ENCODE measurements around the gene CDR2.

Gene CDR2

DNA sequence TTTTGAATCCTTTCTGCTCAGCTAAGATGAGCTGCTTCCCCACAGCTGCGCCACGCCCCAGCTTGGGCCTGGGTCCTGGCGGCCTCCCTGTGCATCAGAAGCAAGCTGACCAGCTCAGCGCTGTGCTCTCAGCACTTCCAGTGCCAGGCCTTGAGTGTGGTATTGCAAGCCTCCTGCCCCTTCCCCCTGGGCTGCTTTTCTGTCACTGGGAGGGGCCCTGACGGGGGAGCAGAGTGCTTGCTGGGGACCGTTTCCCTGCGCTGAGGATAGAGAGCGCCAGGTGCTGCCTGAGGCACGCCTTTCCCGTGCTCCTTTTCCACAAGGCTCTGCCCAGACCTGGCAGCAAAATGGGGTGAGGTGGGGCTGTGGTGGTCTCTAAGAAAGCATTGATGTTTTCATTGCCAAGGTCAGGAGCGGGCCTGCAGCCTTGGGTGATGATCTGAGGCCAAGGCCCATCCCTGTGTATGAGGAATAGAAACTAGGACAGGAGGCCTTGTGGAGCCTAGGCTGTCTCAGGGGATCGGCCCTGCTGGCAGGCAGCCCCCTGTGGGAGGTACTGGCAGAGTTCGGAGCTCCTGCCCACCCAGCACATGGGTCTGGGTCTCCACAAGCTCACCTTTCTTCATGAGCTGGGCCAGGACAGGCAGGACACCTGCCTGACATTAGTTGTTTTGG is 47.5 kb downstream of the CDR2 start:
- no peak for DNase-seq (ENCODE audit: low read depth, low spot score)
- in situ Hi-C loops (cut with HindIII; ENCODE audit: low sequenced_read_pairs), result no loop called here
- TF ChIP-seq, protein P1, sequence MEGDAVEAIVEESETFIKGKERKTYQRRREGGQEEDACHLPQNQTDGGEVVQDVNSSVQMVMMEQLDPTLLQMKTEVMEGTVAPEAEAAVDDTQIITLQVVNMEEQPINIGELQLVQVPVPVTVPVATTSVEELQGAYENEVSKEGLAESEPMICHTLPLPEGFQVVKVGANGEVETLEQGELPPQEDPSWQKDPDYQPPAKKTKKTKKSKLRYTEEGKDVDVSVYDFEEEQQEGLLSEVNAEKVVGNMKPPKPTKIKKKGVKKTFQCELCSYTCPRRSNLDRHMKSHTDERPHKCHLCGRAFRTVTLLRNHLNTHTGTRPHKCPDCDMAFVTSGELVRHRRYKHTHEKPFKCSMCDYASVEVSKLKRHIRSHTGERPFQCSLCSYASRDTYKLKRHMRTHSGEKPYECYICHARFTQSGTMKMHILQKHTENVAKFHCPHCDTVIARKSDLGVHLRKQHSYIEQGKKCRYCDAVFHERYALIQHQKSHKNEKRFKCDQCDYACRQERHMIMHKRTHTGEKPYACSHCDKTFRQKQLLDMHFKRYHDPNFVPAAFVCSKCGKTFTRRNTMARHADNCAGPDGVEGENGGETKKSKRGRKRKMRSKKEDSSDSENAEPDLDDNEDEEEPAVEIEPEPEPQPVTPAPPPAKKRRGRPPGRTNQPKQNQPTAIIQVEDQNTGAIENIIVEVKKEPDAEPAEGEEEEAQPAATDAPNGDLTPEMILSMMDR (IDR thresholded peaks at IDR 0.05; ENCODE audit: low read depth, low read length), result no peak
- H3K4me3 ChIP-seq (ENCODE audit: low read depth, low read length), result no peak overlapping the region

DNA sequence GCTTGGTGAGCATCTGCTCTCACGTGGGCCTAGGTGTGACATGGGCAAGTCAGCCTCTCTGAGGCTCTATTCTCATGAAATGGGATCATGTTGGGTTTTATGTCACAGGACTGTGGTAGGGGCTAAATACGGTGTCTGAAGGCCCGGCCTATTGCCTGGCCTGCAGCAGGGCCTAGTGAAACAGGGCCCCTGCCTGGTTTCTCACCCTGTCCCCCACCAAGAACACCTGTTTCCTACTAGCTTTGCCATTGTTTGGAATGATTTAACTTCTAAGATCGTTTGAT is 48.1 kb downstream of the CDR2 start:
- H3K4me3 ChIP-seq (ENCODE audit: low read depth, low read length), result no peak overlapping the region
- DNase-seq (ENCODE audit: low read depth, low spot score), result no peak
- in situ Hi-C loops (cut with HindIII; ENCODE audit: low sequenced_read_pairs), result no loop called here
- TF ChIP-seq, protein P1 (IDR thresholded peaks at IDR 0.05; ENCODE audit: low read depth, low read length), result no peak

DNA sequence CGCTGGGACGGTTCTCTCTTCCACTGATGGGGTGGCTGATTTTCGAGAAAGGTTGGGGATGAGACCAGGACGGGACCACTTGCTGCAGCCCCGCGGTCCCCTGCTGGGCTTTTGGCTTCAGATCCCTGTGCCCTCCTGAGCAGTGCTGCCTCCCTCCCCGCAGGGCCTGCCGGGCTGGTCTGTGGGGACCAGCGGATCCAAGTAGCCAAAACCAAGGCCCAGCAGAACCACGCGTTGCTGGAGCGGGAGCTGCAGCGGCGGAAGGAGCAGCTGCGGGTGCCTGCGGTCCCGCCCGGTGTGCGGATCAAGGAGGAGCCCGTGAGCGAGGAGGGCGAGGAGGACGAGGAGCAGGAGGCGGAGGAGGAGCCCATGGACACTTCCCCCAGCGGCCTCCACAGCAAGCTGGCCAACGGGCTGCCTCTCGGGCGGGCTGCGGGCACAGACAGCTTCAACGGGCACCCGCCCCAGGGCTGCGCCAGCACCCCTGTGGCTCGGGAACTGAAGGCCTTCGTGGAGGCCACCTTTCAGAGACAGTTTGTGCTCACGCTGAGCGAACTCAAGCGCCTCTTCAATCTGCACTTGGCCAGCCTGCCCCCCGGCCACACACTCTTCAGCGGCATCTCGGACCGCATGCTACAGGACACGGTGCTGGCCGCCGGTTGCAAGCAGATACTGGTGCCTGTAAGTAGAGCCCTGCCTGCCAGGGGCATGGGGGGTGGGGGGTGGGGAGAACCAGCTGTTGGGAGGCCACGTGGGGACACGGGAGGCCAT is 48.6 kb downstream of the CDR2 start:
- no peak overlapping the region for H3K4me3 ChIP-seq (ENCODE audit: low read depth, low read length)
- TF ChIP-seq, protein P1 (IDR thresholded peaks at IDR 0.05; ENCODE audit: low read depth, low read length), result no peak
- in situ Hi-C loops (cut with HindIII; ENCODE audit: low sequenced_read_pairs), result no loop called here
- no peak for DNase-seq (ENCODE audit: low read depth, low spot score)

DNA sequence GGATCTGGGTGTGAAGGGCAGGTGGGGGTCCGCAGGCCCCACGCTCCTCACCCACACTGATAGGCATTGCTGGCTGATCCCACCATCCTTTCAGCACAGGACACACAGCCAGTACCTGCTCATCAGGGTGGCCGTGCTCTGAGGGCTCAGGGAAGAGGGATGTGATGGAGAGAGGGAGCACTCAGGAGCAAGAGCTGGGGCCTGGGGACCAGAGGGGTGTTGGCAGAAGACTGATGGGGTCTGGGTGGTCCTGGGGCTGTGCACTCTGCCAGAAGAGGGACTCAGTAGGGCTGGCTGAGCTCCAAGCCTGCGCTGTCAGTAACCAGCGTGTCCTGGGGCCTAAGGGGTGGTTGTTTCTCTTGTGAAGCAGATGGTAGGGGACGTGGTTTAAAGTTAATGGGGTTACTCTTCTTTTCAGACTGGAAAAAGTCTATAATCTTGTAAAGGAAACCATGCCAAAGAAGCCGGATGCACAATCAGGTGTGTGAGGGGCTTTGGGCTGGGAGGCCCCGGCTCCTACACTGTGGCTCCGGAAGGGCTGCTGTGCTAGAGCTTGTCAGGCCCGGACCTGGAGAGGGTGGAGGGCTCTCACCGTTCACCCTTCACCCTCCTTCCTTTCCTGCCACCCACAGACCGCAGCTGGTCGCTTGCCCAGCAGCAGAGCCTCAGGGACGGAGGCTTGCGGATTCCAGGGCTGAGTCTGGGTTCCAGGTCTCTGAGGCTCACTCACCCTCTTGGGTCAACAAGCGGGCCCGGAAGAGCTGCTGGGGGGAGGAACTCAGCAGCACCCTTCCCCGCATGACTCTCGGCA is 49.4 kb downstream of the CDR2 start:
- in situ Hi-C loops (cut with HindIII; ENCODE audit: low sequenced_read_pairs), result no loop called here

DNA sequence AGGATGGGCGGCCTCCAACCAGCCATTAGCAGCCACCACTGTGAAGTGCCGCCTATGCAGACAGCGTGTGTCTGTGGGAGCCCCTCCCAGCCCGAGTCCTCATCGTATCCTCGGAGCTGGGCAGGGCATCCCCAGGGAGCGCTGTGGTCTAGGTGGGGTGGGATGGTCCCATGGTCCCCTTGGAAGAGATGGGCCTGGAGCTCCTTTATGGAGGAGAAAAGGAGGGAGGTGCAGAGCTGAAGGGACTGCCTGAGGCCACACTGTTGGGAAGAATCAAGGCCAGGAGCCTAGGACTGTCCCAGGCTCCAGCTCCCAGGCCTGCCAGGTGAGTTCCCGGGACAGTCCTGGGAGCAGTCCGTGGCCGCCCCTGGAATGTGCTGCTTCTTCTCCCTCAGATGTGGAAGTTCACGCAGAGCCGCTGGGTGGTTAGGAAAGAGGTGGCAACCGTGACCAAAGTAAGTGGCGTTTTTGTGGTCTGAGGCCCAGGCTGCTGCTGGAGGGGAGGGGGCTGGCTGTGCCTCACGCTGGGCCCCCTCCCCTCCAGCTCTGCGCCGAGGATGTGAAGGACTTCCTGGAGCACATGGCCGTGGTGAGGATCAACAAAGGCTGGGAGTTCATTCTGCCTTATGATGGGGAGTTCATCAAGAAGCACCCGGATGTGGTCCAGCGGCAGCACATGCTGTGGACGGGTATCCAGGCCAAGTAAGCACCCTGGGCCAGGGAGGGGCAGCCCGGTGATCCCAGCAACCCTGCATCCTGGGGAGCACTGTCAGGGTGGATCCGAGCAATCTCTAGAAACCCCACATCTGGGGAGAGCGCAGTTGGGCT is 50.2 kb downstream of the CDR2 start:
- DNase-seq (ENCODE audit: low read depth, low spot score), result no peak

More for the DNA sequence above, 49.4 kb downstream of the CDR2 start:
- DNase-seq (ENCODE audit: low read depth, low spot score), result no peak
- TF ChIP-seq, protein P1 (IDR thresholded peaks at IDR 0.05; ENCODE audit: low read depth, low read length), result no peak
- H3K4me3 ChIP-seq (ENCODE audit: low read depth, low read length), result no peak overlapping the region

More for the DNA sequence above, 50.2 kb downstream of the CDR2 start:
- H3K4me3 ChIP-seq (ENCODE audit: low read depth, low read length), result no peak overlapping the region
- in situ Hi-C loops (cut with HindIII; ENCODE audit: low sequenced_read_pairs), result no loop called here
- TF ChIP-seq, protein P1 (IDR thresholded peaks at IDR 0.05; ENCODE audit: low read depth, low read length), result no peak
